ENCODE results near the gene METAP1D.
A peak's percentile ranks its signal among the peaks of the same experiment; 100 is the strongest.

Gene METAP1D

GRCh38 chr2:172091761-172092566, 92.2 kb downstream of the METAP1D start:
- no peak for DNase-seq (ENCODE audit: low read depth in 3 of 3)

- DNase-seq (ENCODE audit: low read depth in 3 of 3): no peak
These were observed 93.1 kb downstream of the METAP1D start for GRCh38 chr2:172092716-172093415.

- no peak for DNase-seq (ENCODE audit: low read depth in 3 of 3)
These were observed 93.9 kb downstream of the METAP1D start for GRCh38 chr2:172093416-172094293.

- no peak for DNase-seq (ENCODE audit: low read depth in 3 of 3)
These were observed 94.8 kb downstream of the METAP1D start for GRCh38 chr2:172094294-172095145.

- peak in 2 of 3 experiments; percentile 57 to 75 for DNase-seq (ENCODE audit: low read depth in 3 of 3)
These were observed 95.6 kb downstream of the METAP1D start for GRCh38 chr2:172095146-172095904.

- DNase-seq (ENCODE audit: low read depth in 3 of 3): no peak
These were observed 96.3 kb downstream of the METAP1D start for GRCh38 chr2:172095905-172096625.

- DNase-seq (ENCODE audit: low read depth in 3 of 3): no peak
These were observed 97.1 kb downstream of the METAP1D start for GRCh38 chr2:172096626-172097547.

- no peak for DNase-seq (ENCODE audit: low read depth in 3 of 3)
These were observed 97.9 kb downstream of the METAP1D start for GRCh38 chr2:172097557-172098131.

GRCh38 chr2:172098287-172098649, 98.5 kb downstream of the METAP1D start:
- no peak for DNase-seq (ENCODE audit: low read depth in 3 of 3)

GRCh38 chr2:172098650-172099471, 99.1 kb downstream of the METAP1D start:
- DNase-seq (ENCODE audit: low read depth in 3 of 3): no peak

- DNase-seq (ENCODE audit: low read depth in 3 of 3): no peak
These were observed 99.8 kb downstream of the METAP1D start for GRCh38 chr2:172099472-172100079.

GRCh38 chr2:172100080-172100934, 100.6 kb downstream of the METAP1D start:
- DNase-seq (ENCODE audit: low read depth in 3 of 3): no peak

- no peak for DNase-seq (ENCODE audit: low read depth in 3 of 3)
These were observed 101.4 kb downstream of the METAP1D start for GRCh38 chr2:172100935-172101820.

- DNase-seq (ENCODE audit: low read depth in 3 of 3): no peak
These were observed 102.2 kb downstream of the METAP1D start for GRCh38 chr2:172101821-172102390.

Data from stimulated activated CD4-positive, alpha-beta T cell treated with anti-CD3 and anti-CD28 coated beads, TNF-alpha, amount 100 ng/mL, for 4 hours (primary cell).